Measurements from ENCODE around the gene COQ8A.

DNA sequence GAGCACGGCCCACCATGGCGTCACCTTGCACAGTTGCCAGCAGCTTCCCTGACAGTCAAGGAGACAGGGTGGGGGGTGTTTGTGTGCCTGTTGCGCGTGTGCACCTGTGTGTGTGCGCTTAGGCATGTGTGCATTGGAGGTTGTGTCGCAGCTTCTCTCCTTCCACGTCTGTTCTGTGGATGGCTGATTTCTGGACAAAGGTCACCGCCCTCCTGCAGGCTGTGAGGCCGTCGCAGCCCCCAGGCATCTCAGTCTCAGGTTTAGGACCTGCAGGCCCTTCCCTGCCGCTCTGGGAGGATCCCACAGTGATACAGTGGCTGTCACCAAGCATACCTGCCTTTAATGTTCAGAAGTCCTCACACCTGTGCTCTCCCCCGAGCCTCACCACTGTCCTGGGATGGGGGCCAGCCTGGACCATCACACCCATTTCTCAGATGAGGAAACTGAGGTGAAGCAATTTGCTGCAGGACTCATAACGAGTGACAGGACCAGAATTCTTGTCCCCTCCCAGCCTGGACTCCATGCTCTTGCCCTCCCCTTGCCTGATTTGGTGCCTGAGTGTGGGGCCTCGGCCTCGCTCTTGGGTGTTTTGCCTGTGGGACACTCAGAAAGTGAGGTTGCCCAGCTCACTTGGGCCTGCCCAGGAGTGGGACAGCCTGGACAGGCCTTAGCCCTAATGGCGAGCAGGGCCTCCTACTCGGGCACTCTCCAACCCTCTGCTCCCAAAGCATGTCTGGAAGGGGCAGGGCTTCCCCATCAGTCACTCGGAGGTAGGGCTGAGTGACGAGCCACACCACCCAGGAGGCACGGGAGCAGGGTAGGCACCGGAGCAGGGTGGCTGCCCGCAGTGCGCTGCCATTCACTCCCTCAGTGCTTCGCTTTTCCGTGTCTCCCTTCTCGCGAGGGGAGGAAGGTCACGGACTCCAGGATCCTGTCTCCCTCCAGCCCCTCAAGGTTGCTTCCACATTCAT is 22.6 kb downstream of the COQ8A start:
- TF ChIP-seq, protein P1, sequence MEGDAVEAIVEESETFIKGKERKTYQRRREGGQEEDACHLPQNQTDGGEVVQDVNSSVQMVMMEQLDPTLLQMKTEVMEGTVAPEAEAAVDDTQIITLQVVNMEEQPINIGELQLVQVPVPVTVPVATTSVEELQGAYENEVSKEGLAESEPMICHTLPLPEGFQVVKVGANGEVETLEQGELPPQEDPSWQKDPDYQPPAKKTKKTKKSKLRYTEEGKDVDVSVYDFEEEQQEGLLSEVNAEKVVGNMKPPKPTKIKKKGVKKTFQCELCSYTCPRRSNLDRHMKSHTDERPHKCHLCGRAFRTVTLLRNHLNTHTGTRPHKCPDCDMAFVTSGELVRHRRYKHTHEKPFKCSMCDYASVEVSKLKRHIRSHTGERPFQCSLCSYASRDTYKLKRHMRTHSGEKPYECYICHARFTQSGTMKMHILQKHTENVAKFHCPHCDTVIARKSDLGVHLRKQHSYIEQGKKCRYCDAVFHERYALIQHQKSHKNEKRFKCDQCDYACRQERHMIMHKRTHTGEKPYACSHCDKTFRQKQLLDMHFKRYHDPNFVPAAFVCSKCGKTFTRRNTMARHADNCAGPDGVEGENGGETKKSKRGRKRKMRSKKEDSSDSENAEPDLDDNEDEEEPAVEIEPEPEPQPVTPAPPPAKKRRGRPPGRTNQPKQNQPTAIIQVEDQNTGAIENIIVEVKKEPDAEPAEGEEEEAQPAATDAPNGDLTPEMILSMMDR (IDR thresholded peaks at IDR 0.05): no peak
- TF ChIP-seq YY1 (IDR thresholded peaks at IDR 0.05; ENCODE audit: low read depth): no peak
- TF ChIP-seq SMC3 (IDR thresholded peaks at IDR 0.05; ENCODE audit: low read depth, low read length): no peak
- TF ChIP-seq RAD21 (IDR thresholded peaks at IDR 0.05; ENCODE audit: low read length): no peak
- TF ChIP-seq FOSL2 (IDR thresholded peaks at IDR 0.05; ENCODE audit: borderline replicate concordance, low read depth): no peak
- TF ChIP-seq, protein P2, sequence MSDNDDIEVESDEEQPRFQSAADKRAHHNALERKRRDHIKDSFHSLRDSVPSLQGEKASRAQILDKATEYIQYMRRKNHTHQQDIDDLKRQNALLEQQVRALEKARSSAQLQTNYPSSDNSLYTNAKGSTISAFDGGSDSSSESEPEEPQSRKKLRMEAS (IDR thresholded peaks at IDR 0.05; ENCODE audit: low read depth): no peak
